HG02885 (cell line): Measurements from ENCODE around the gene REST.

ENCODE experiments used
- ATAC-seq: cut with Tn5 transposase; IDR thresholded peaks from one replicate; pipeline ENCODE4 v1.9.1; 2021; ENCODE audit warnings: mild to moderate bottlenecking; ENCODE audit not compliant: unreplicated experiment, poor library complexity

Gene REST

GRCh38 chr4:56973336-56973735 lies 65.6 kb downstream of the REST start:
- no peak for ATAC-seq

DNA sequence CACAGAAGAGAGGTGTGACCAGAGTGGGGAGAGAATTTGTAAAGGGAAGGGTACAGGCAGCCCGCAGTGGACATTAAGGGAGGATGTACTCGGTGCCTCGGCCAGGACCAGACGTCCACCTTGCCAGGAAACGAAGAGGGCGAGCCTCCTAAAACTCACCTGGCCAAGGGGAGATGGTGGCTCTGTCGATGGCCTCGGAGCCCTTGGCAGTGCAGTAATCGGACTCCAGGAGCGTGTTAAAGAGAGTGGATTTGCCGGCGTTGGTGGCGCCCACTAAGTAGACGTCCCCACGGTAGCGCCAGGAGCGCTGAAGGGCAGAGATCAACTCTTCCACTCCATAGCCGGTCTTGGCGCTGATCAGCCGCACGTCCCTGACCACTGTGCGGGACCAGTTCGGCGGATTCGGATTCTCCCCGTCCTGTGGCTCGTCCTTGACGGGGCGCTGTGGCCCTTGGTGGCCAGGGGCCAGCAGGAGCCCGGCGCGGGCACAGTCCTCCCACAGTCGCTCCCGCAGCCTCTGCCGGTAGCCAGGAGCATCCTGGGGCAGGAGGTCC lies 68.7 kb downstream of the REST start:
- ATAC-seq, result peak; percentile 2

DNA sequence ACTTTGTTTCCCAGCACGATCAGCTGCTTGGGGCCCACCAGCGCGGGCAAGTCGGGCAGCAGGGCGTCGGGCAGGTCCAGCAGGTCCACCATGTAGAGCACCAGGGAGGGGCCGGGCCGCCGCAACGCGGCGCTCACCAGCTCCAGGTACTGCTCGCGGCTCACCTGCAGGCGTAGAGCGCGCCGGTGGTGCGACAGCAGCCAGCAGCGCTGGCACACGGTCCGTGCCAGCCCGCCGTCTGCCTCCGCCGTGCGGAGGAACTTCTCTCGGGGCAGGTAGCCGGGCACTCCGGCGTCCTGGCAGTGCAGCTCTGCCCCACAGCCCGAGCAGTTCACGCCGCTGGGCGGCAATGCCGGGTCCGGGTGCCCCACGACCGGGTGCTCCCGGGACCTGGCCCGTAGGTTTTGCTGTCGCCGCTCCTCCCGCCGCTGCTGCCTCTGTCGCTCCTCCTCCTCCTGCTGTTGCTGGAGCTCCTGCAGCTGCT lies 69.2 kb downstream of the REST start:
- peak; percentile 38 for ATAC-seq

- ATAC-seq, result peak; percentile 76
These were observed 69.8 kb downstream of the REST start, which contains the start of gene NOA1 for GRCh38 chr4:56977321-56978012. TSS of gene NOA1 (minus strand) at chr4:56977606. CDS start at chr4:56977585, 21 bp downstream.

GRCh38 chr4:56978750-56979303 lies 71.1 kb downstream of the REST start, which contains the start of gene POLR2B:
TSS of gene POLR2B (plus strand) at chr4:56978896. CDS start at chr4:56978986, 90 bp downstream.
- peak; percentile 55 for ATAC-seq

- no peak for ATAC-seq
These were observed 71.8 kb downstream of the REST start for GRCh38 chr4:56979421-56980072.

DNA sequence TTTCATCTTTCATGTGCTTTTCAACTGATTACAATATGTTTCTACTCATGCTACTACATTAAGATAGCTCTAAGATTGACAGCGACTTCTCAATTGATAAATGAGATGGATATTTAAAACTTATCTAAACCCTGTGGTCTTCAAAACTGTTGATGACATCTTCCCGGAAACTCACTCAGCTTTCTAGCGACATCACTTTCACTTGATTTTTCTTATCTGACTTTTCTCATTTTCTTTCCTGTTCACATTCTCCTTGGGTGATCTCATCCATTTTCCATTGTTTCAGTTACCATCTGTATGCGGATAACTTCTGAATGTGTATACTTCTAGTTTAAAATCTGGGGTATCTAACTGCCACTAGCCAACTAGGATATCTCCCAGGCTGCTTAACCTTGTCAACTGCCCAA lies 74.1 kb downstream of the REST start:
- no peak for ATAC-seq

GRCh38 chr4:56986192-56986591 lies 78.5 kb downstream of the REST start:
- no peak for ATAC-seq

- ATAC-seq, result no peak
These were observed 79.3 kb downstream of the REST start for GRCh38 chr4:56986952-56987351.

DNA sequence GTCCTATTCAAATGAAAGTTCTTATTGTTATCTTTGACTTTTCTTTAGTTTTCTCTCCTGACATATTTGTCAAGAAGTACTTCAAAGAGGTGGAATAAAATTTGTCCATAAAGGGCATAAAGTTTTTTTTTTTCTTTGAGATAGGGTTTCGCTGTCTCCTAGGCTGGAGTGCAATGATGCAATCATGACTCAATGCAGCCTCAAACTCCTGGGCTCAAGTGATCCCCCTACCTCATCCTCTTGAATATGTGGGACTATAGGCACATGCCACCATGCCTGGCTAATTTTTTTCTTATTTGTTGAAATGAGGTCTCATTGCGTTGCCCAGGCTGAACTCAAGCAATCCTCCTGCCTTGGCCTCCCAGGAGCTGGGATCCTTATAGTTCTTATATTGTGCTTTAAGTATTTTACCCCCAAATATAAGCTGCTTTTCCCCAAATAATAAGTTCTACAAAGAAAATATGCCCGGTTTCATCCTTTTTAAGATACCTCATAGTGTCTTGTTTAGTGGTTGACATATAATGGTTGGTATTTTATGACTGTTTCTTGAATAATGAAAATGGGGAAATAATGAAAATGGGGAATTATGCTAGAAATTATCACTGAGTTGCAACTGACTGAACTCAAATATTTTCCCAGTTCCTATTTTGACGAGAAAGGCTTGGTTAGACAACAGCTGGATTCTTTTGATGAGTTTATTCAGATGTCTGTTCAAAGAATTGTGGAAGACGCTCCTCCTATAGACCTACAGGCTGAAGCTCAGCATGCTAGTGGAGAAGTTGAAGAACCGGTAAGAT lies 82.6 kb downstream of the REST start:
- no peak for ATAC-seq

DNA sequence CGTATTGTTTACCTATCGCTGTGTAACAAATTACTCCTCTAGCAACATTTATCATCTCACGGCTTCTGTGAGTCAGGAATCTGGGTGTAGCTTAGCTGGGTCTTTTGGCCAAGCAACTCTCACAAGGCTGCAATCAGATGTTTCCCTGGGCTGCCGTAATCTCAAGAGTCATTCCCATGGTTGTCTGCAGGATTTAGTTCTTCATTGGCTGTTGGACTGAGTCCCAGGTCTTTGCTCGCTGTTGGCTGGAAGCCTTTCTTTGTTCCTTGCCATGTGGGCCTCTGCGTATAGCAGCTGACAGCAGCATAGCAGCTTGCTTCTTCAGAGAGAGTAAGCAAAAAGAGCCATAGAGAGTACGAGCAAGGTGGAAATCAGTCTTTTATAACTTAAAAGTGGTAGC lies 87.8 kb downstream of the REST start:
- ATAC-seq, result no peak

DNA sequence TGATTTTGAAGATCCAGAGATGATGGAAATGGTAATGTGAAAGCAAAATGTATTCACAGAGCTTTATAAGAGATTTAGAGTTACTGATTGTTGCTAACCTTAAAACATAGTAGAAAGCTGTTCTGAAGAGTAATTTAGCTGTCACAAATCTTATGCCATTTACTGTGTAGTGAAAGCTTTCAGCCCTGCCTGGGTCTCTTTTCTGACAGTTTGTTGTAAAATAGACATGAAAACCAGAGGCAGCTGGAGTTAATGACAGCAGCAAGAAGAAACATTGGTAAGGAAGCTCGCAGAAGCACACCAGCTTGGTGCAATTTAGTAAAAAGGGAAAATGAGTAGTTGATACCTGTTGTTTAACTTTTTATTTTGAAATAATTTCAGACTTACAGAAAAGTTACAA lies 92.1 kb downstream of the REST start:
- no peak for ATAC-seq

DNA sequence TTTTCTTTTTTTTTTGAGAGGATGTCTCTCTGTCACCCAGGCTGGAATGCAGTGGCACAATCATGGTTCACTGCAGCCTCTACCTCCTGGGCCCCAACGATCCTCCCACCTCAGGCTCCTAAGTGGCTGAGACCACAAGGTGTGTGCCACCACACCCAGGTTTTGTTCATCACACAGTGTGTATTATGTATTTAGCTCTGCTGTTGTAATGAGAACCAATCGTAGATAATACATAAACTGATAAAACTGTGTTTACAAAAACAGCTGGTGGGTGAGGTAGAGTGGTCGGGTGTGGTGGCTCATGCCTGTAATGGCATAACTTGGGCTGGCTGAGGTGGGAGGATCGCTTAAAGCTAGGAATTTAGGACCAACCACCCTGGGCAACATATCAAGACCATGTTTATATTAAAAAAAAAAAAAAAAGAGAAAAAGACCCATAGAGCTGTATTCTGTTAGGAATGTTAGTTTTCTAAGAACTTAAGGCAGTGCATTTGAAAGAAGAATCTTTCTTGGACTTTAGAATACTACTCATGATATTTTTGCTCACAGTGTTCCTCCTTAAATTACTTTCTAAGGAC lies 105.9 kb downstream of the REST start:
- no peak for ATAC-seq
